OCI-LY1 (cell line): ENCODE measurements around the gene KRTAP5-3.
"Not testable (repeated sequence)": the region's sequence is repeated elsewhere in the genome, so short reads cannot be mapped to it uniquely, and the experiment has no call there.

Source experiments
- H2AFZ ChIP-seq: fragments of 200-600 bp; sonication (generic), shearing (Covaris generic); 2 replicates; pipeline ENCODE4 v1.6.0; 2014; ENCODE audit warnings: antibody characterized with exemption, mild to moderate bottlenecking, low read length
- H3F3A ChIP-seq: fragments of 200-600 bp; sonication (generic), shearing (Covaris generic); 2 replicates; pipeline ENCODE4 v1.6.0; 2014; ENCODE audit warnings: mild to moderate bottlenecking, antibody characterized with exemption, low read length, moderate library complexity; ENCODE audit not compliant: insufficient read depth
- H3K27ac ChIP-seq: fragments of 200-600 bp; sonication (generic); 2 replicates; pipeline ENCODE4 v1.5.1; 2014; ENCODE audit warnings: low read length, mixed run types, mild to moderate bottlenecking, low read depth; ENCODE audit not compliant: poor library complexity, severe bottlenecking
- H3K27me3 ChIP-seq: fragments of 200-600 bp; sonication (generic); 2 replicates; pipeline ENCODE4 v1.6.0; 2014; ENCODE audit warnings: antibody characterized with exemption, mild to moderate bottlenecking, low read length, moderate library complexity; ENCODE audit not compliant: insufficient read depth
- H3K36me3 ChIP-seq: fragments of 200-600 bp; sonication (generic); 2 replicates; pipeline ENCODE4 v1.6.1; 2014; ENCODE audit warnings: mild to moderate bottlenecking, antibody characterized with exemption, low read length, moderate library complexity, mixed read lengths; ENCODE audit not compliant: insufficient read depth
- H3K4me1 ChIP-seq: fragments of 200-600 bp; sonication (generic); 2 replicates; pipeline ENCODE4 v1.5.1; 2014; ENCODE audit warnings: mild to moderate bottlenecking, low read length, moderate library complexity; ENCODE audit not compliant: insufficient read depth, severe bottlenecking
- H3K4me2 ChIP-seq: fragments of 200-600 bp; sonication (generic), shearing (Covaris generic); 2 replicates; pipeline ENCODE4 v1.6.1; 2014; ENCODE audit warnings: low read length
- H3K4me3 ChIP-seq: fragments of 200-600 bp; sonication (generic); 2 replicates; pipeline ENCODE4 v1.5.1; 2014; ENCODE audit warnings: low read length, low read depth, mild to moderate bottlenecking, mixed read lengths; ENCODE audit not compliant: poor library complexity, severe bottlenecking
- H3K79me2 ChIP-seq: fragments of 200-600 bp; shearing (Covaris generic); 2 replicates; pipeline ENCODE4 v1.6.1; 2016; ENCODE audit warnings: mixed run types, low read length, mixed read lengths; ENCODE audit not compliant: insufficient read depth
- H3K9ac ChIP-seq: fragments of 200-600 bp; sonication (generic), shearing (Covaris generic); 2 replicates; pipeline ENCODE4 v1.6.1; 2014; ENCODE audit warnings: mild to moderate bottlenecking, low read length, mixed read lengths
- H3K9me2 ChIP-seq: fragments of 200-600 bp; sonication (generic), shearing (Covaris generic); 2 replicates; pipeline ENCODE4 v1.6.1; 2014; ENCODE audit warnings: low read depth, mild to moderate bottlenecking, low read length, mixed read lengths
- H3K9me3 ChIP-seq: fragments of 200-600 bp; shearing (Covaris generic); 2 replicates; pipeline ENCODE4 v1.6.1; 2014; ENCODE audit warnings: low read length, mixed read lengths
- H4K20me1 ChIP-seq: fragments of 200-600 bp; sonication (generic), shearing (Covaris generic); 2 replicates; pipeline ENCODE4 v1.6.0; 2016; ENCODE audit warnings: mild to moderate bottlenecking, low read length; ENCODE audit not compliant: insufficient read depth
- CTCF ChIP-seq: fragments of 200-600 bp; sonication (generic), shearing (Covaris generic); IDR thresholded peaks from 2 replicates; pipeline ENCODE4 v1.5.1; 2017; ENCODE audit warnings: mild to moderate bottlenecking, antibody characterized with exemption, low read length, moderate library complexity, mixed read lengths
- EZH2 ChIP-seq: fragments of 200-600 bp; sonication (generic), shearing (Covaris generic); IDR thresholded peaks from 2 replicates; pipeline ENCODE4 v1.8.0; 2017; ENCODE audit warnings: borderline replicate concordance, mixed run types, mild to moderate bottlenecking, antibody characterized with exemption, low read length, moderate library complexity, mixed read lengths

The KRTAP5-3 gene

GRCh38 chr11:1600626-1601025 is 7.6 kb downstream of the KRTAP5-3 start:
- H4K20me1 ChIP-seq, result no peaks in the 10 kb centered on the region
- no peak overlapping the region for H3K9ac ChIP-seq
- H3K79me2 ChIP-seq, result no peaks in the 10 kb centered on the region
- no peaks in the 10 kb centered on the region for H3K4me1 ChIP-seq
- H3K4me2 ChIP-seq, result no peak overlapping the region
- no peak overlapping the region for H3K4me3 ChIP-seq
- no peak overlapping the region for H2AFZ ChIP-seq
- no peaks in the 10 kb centered on the region for H3F3A ChIP-seq
- no peaks in the 10 kb centered on the region for H3K9me3 ChIP-seq
- TF ChIP-seq CTCF (no peak), EZH2 (no peak)
- no peak overlapping the region for H3K27ac ChIP-seq
- no peaks in the 10 kb centered on the region for H3K27me3 ChIP-seq
- no peaks in the 10 kb centered on the region for H3K9me2 ChIP-seq
- H3K36me3 ChIP-seq, result no peaks in the 10 kb centered on the region

- H3K4me1 ChIP-seq, result no peaks in the 10 kb centered on the region
- TF ChIP-seq EZH2 (no peak), CTCF (no peak)
- H3K9ac ChIP-seq, result no peak overlapping the region
- H3K4me3 ChIP-seq, result no peak overlapping the region
- no peak overlapping the region for H2AFZ ChIP-seq
- H3K9me2 ChIP-seq, result no peaks in the 10 kb centered on the region
- H3F3A ChIP-seq, result no peaks in the 10 kb centered on the region
- H4K20me1 ChIP-seq, result no peaks in the 10 kb centered on the region
- no peaks in the 10 kb centered on the region for H3K9me3 ChIP-seq
- H3K36me3 ChIP-seq, result no peaks in the 10 kb centered on the region
- no peak overlapping the region for H3K27ac ChIP-seq
- no peaks in the 10 kb centered on the region for H3K79me2 ChIP-seq
- H3K27me3 ChIP-seq, result no peaks in the 10 kb centered on the region
- no peak overlapping the region for H3K4me2 ChIP-seq
These were observed 9.4 kb downstream of the KRTAP5-3 start for GRCh38 chr11:1598816-1599215.

- H2AFZ ChIP-seq, H3K27ac ChIP-seq, H3K4me2 ChIP-seq, H3K9me3 ChIP-seq, H3K4me3 ChIP-seq, H3K9ac ChIP-seq, H3K9me2 ChIP-seq, H3F3A ChIP-seq, H3K27me3 ChIP-seq, H4K20me1 ChIP-seq, H3K79me2 ChIP-seq, H3K4me1 ChIP-seq, H3K36me3 ChIP-seq: not testable (repeated sequence)
These were observed 9.9 kb downstream of the KRTAP5-3 start for GRCh38 chr11:1598406-1598805.

- H3K4me1 ChIP-seq, result no peaks in the 10 kb centered on the region
- no peak within 1 kb of the TSS for H3K4me3 ChIP-seq
- H3K4me2 ChIP-seq, result no peak within 1 kb of the TSS
- H3K9ac ChIP-seq, result no peak within 1 kb of the TSS
- no peaks in the 10 kb centered on the region for H3F3A ChIP-seq
- H3K79me2 ChIP-seq, result no peaks in the 10 kb centered on the region
- no peaks in the 10 kb centered on the region for H3K36me3 ChIP-seq
- no peak within 1 kb of the TSS for H3K27ac ChIP-seq
- H3K27me3 ChIP-seq, result no peaks in the 10 kb centered on the region
- no peak within 1 kb of the TSS for H2AFZ ChIP-seq
- H3K9me2 ChIP-seq, result no peaks in the 10 kb centered on the region
- TF ChIP-seq CTCF (no peak), EZH2 (no peak)
- no peaks in the 10 kb centered on the region for H4K20me1 ChIP-seq
- no peaks in the 10 kb centered on the region for H3K9me3 ChIP-seq
These were observed 10.3 kb downstream of the KRTAP5-3 start, which contains the start of gene KRTAP5-2 for GRCh38 chr11:1597994-1598380. KRTAP5-2 (minus strand) TSS chr11:1598294; CDS start chr11:1598250, 44 bp downstream.
